ENCODE measurements around the gene CRY1.

DNA sequence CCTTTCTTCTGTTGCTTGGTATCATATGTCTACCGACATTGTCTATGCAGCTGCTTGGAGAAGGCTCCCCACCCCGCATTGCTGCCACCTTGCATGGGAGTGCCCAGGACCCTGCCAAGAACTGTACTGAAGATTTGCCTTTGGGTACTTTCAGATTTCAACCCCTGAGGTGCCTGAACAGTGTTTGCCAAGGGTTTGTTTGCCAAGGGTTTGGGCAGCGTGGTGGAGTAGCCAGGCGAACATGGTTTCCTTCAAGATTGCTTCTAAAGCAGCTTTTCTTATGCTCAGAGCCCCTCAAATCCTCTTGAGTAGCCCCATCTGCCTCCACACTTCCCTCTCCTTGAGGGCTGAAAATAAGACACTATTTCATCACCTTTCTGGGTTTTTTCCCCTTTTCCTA, 25.3 kb upstream of the CRY1 start:
- TF ChIP-seq, protein P1, sequence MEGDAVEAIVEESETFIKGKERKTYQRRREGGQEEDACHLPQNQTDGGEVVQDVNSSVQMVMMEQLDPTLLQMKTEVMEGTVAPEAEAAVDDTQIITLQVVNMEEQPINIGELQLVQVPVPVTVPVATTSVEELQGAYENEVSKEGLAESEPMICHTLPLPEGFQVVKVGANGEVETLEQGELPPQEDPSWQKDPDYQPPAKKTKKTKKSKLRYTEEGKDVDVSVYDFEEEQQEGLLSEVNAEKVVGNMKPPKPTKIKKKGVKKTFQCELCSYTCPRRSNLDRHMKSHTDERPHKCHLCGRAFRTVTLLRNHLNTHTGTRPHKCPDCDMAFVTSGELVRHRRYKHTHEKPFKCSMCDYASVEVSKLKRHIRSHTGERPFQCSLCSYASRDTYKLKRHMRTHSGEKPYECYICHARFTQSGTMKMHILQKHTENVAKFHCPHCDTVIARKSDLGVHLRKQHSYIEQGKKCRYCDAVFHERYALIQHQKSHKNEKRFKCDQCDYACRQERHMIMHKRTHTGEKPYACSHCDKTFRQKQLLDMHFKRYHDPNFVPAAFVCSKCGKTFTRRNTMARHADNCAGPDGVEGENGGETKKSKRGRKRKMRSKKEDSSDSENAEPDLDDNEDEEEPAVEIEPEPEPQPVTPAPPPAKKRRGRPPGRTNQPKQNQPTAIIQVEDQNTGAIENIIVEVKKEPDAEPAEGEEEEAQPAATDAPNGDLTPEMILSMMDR (conservative IDR thresholded peaks at IDR 0.05; ENCODE audit: low read depth, low read length) = no peak
- TF ChIP-seq, protein P2, sequence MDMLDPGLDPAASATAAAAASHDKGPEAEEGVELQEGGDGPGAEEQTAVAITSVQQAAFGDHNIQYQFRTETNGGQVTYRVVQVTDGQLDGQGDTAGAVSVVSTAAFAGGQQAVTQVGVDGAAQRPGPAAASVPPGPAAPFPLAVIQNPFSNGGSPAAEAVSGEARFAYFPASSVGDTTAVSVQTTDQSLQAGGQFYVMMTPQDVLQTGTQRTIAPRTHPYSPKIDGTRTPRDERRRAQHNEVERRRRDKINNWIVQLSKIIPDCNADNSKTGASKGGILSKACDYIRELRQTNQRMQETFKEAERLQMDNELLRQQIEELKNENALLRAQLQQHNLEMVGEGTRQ (IDR thresholded peaks at IDR 0.05; ENCODE audit: low read depth, low read length) = no peak
- TF ChIP-seq MAFK (IDR thresholded peaks at IDR 0.05; ENCODE audit: low read depth, low read length) = no peak

Data from IMR-90 (cell line).